ENCODE measurements around the gene PIGQ. TPM values are rescaled to one million over a fixed set of nuclear protein-coding genes. Genes with fewer than 3 reads are reported as not detected.

The PIGQ gene
- total and polyA plus RNA-seq, 2 experiments from 2014 or later: 30.2 to 62.3 TPM

DNA sequence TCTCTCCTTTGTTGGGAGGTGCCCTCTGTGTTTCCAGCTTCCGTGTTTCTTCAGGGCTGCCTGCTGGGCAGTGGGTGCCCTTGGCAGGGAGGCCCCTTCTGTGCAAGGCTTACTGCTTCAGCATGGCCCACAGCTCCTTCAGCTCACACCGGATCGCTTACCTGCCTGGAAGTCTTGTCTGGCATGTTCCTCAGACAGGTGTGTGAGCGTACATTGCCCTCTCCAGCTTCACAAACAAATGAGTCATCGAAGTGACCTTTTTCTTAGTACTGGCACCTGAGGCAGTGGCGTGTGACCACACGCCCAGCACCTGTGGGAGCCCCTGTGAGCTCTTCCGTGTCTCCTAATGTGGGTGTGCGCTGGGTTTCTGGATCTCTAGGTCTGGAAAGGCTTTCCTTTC lies 23.6 kb downstream of the PIGQ start (continued):
- TF ChIP-seq, protein P1, sequence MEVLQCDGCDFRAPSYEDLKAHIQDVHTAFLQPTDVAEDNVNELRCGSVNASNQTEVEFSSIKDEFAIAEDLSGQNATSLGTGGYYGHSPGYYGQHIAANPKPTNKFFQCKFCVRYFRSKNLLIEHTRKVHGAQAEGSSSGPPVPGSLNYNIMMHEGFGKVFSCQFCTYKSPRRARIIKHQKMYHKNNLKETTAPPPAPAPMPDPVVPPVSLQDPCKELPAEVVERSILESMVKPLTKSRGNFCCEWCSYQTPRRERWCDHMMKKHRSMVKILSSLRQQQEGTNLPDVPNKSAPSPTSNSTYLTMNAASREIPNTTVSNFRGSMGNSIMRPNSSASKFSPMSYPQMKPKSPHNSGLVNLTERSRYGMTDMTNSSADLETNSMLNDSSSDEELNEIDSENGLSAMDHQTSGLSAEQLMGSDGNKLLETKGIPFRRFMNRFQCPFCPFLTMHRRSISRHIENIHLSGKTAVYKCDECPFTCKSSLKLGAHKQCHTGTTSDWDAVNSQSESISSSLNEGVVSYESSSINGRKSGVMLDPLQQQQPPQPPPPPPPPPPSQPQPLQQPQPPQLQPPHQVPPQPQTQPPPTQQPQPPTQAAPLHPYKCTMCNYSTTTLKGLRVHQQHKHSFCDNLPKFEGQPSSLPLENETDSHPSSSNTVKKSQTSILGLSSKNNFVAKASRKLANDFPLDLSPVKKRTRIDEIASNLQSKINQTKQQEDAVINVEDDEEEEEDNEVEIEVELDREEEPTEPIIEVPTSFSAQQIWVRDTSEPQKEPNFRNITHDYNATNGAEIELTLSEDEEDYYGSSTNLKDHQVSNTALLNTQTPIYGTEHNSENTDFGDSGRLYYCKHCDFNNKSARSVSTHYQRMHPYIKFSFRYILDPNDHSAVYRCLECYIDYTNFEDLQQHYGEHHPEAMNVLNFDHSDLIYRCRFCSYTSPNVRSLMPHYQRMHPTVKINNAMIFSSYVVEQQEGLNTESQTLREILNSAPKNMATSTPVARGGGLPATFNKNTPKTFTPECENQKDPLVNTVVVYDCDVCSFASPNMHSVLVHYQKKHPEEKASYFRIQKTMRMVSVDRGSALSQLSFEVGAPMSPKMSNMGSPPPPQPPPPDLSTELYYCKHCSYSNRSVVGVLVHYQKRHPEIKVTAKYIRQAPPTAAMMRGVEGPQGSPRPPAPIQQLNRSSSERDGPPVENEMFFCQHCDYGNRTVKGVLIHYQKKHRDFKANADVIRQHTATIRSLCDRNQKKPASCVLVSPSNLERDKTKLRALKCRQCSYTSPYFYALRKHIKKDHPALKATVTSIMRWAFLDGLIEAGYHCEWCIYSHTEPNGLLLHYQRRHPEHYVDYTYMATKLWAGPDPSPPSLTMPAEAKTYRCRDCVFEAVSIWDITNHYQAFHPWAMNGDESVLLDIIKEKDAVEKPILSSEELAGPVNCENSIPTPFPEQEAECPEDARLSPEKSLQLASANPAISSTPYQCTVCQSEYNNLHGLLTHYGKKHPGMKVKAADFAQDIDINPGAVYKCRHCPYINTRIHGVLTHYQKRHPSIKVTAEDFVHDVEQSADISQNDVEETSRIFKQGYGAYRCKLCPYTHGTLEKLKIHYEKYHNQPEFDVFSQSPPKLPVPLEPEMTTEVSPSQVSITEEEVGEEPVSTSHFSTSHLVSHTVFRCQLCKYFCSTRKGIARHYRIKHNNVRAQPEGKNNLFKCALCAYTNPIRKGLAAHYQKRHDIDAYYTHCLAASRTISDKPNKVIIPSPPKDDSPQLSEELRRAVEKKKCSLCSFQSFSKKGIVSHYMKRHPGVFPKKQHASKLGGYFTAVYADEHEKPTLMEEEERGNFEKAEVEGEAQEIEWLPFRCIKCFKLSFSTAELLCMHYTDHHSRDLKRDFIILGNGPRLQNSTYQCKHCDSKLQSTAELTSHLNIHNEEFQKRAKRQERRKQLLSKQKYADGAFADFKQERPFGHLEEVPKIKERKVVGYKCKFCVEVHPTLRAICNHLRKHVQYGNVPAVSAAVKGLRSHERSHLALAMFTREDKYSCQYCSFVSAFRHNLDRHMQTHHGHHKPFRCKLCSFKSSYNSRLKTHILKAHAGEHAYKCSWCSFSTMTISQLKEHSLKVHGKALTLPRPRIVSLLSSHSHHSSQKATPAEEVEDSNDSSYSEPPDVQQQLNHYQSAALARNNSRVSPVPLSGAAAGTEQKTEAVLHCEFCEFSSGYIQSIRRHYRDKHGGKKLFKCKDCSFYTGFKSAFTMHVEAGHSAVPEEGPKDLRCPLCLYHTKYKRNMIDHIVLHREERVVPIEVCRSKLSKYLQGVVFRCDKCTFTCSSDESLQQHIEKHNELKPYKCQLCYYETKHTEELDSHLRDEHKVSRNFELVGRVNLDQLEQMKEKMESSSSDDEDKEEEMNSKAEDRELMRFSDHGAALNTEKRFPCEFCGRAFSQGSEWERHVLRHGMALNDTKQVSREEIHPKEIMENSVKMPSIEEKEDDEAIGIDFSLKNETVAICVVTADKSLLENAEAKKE (CRISPR knock-in tag; IDR thresholded peaks at IDR 0.05): no peak
- TF ChIP-seq, protein P2, sequence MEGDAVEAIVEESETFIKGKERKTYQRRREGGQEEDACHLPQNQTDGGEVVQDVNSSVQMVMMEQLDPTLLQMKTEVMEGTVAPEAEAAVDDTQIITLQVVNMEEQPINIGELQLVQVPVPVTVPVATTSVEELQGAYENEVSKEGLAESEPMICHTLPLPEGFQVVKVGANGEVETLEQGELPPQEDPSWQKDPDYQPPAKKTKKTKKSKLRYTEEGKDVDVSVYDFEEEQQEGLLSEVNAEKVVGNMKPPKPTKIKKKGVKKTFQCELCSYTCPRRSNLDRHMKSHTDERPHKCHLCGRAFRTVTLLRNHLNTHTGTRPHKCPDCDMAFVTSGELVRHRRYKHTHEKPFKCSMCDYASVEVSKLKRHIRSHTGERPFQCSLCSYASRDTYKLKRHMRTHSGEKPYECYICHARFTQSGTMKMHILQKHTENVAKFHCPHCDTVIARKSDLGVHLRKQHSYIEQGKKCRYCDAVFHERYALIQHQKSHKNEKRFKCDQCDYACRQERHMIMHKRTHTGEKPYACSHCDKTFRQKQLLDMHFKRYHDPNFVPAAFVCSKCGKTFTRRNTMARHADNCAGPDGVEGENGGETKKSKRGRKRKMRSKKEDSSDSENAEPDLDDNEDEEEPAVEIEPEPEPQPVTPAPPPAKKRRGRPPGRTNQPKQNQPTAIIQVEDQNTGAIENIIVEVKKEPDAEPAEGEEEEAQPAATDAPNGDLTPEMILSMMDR (conservative IDR thresholded peaks at IDR 0.05; ENCODE audit: low read depth in 2 of 2): no peak
- TF ChIP-seq CREB1 (CRISPR knock-in tag; IDR thresholded peaks at IDR 0.05; ENCODE audit: low read depth): no peak
- no peak for TF ChIP-seq NANOG (IDR thresholded peaks at IDR 0.05; ENCODE audit: borderline replicate concordance)
- TF ChIP-seq, protein P3, sequence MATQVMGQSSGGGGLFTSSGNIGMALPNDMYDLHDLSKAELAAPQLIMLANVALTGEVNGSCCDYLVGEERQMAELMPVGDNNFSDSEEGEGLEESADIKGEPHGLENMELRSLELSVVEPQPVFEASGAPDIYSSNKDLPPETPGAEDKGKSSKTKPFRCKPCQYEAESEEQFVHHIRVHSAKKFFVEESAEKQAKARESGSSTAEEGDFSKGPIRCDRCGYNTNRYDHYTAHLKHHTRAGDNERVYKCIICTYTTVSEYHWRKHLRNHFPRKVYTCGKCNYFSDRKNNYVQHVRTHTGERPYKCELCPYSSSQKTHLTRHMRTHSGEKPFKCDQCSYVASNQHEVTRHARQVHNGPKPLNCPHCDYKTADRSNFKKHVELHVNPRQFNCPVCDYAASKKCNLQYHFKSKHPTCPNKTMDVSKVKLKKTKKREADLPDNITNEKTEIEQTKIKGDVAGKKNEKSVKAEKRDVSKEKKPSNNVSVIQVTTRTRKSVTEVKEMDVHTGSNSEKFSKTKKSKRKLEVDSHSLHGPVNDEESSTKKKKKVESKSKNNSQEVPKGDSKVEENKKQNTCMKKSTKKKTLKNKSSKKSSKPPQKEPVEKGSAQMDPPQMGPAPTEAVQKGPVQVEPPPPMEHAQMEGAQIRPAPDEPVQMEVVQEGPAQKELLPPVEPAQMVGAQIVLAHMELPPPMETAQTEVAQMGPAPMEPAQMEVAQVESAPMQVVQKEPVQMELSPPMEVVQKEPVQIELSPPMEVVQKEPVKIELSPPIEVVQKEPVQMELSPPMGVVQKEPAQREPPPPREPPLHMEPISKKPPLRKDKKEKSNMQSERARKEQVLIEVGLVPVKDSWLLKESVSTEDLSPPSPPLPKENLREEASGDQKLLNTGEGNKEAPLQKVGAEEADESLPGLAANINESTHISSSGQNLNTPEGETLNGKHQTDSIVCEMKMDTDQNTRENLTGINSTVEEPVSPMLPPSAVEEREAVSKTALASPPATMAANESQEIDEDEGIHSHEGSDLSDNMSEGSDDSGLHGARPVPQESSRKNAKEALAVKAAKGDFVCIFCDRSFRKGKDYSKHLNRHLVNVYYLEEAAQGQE (IDR thresholded peaks at IDR 0.05; ENCODE audit: unreplicated experiment): no peak
- no peak for TF ChIP-seq JUNB (IDR thresholded peaks at IDR 0.05; ENCODE audit: unreplicated experiment)

All from GM23338 (cell line).